Activated T-helper 17 cell treated with anti-CD3 and anti-CD28 coated beads, Interleukin-2, amount 50 U/mL, for 72 hours (primary cell): Measurements from ENCODE around the gene EIF3K. TPM values are rescaled to one million over a fixed set of nuclear protein-coding genes. Genes with fewer than 3 reads are reported as not detected.
"Not testable (repeated sequence)": the region's sequence is repeated elsewhere in the genome, so short reads cannot be mapped to it uniquely, and the experiment has no call there.

ENCODE experiments used
- ATAC-seq: fragments of 150-1000 bp; cut with Tn5 transposase; replicated peaks from 2 replicates; pipeline ENCODE4 v1.10.0; 2021; ENCODE audit warnings: mild to moderate bottlenecking, moderate library complexity
- H3K27ac Mint-ChIP-seq: one replicate; pipeline ENCODE4 v1.8.0; 2022; ENCODE audit warnings: mixed read lengths
- H3K27me3 Mint-ChIP-seq: one replicate; pipeline ENCODE4 v1.8.0; 2022; ENCODE audit warnings: mixed read lengths
- H3K36me3 Mint-ChIP-seq: one replicate; pipeline ENCODE4 v1.8.0; 2022; ENCODE audit warnings: low read depth, mild to moderate bottlenecking, mixed read lengths
- H3K4me1 Mint-ChIP-seq: one replicate; pipeline ENCODE4 v1.8.0; 2022; ENCODE audit warnings: mixed read lengths
- H3K4me3 Mint-ChIP-seq: one replicate; pipeline ENCODE4 v1.8.0; 2022; ENCODE audit warnings: mild to moderate bottlenecking, mixed read lengths
- H3K9me3 Mint-ChIP-seq: one replicate; pipeline ENCODE4 v1.8.0; 2022; ENCODE audit warnings: mixed read lengths
- total RNA-seq, 2 donors: library from RNA; stranded (reverse); gene quantifications; one replicate each; pipeline ENCODE4 v1.2.3, GENCODE V29; 2022

The EIF3K gene, protein sequence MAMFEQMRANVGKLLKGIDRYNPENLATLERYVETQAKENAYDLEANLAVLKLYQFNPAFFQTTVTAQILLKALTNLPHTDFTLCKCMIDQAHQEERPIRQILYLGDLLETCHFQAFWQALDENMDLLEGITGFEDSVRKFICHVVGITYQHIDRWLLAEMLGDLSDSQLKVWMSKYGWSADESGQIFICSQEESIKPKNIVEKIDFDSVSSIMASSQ
- 100 to 1,000 TPM; 172 to 301 TPM for total RNA-seq

DNA sequence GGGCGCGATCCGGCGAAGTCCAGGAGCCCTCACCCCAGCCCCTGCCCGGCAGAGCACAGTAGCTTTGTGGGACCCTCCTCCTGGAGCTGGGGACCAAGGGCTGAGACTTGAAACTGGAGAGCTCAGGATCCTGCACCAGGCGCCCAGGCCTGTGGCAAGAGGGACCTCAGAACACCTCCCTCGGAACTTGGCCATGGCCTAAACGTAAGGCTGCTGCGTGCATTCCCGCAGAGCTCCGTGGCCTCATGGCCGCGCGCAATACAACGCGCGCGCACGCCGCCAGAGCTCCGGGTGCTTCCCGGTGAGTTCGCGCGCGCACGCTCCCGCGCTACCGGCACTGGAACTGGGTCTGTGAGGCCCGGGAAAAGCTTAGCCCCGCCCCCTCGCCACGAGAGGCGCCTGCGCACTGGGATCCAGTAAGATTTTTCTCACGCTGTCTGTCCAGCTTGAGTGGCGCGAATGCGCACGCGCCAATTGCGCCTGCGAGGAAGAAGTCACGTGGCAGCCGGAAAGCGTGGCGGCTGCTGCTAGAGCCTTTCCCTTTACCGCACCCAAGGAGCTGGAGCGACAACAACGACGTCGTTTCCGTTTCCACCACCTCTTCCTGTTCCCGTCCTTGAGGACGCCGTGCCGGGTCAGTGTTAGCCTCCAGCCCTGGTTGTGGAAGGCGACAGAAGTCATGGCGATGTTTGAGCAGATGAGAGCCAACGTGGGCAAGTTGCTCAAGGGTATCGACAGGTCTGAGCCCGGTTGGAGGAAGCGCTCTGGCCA is at the start of gene EIF3K:
Gene EIF3K (plus strand): TSS at position 599 of the 771 bp plus-strand sequence. CDS start 81 bp downstream, at position 680.
- Mint-ChIP-seq H3K36me3 (peaks cover 90% of the 10 kb centered on the region), H3K4me1 (peaks cover 32% of the 10 kb centered on the region)
- peak; percentile 73 for ATAC-seq

DNA sequence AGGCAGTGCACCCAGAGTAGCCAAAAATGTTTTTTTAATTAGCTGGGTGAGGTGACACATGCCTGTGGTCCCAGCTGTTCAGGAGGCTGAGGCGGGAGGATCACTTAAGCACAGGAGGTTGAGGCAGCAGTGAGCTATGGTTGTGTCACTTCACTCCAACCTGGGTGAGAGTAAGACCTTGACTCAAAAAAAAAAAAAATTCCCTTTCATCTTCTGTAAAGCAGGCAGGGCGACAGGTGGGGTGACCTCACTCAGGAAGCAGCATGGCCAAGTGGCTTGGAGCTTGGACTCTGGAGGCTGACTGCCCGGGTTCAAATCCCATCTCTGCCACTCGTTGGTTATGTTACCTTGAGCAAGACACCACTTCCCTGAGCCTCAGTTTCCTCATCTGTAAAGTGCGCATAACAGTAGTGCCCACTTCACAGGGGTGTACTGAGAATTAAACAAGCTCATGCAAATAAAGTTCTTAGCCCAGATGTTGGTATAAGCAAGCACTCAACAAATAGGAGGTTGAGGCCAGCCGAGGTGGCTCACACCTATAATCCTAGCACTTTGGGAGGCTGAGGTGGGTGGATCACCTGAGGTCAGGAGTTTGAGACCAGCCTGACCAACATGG is 49.5 kb upstream of the EIF3K start:
- Mint-ChIP-seq H3K27me3 (peaks cover 3% of the 10 kb centered on the region), H3K27ac (no peak overlapping the region), H3K36me3 (peaks cover 5% of the 10 kb centered on the region), H3K4me3 (no peak overlapping the region), H3K4me1 (no peaks in the 10 kb centered on the region), H3K9me3 (no peaks in the 10 kb centered on the region)
- peak; percentile 71 for ATAC-seq

More for the DNA sequence above, at the start of gene EIF3K:
- H3K9me3 Mint-ChIP-seq: no peaks in the 10 kb centered on the region
- H3K4me3 Mint-ChIP-seq: peak within 1 kb of the TSS; percentile 98
- H3K27ac Mint-ChIP-seq: peak within 1 kb of the TSS; percentile 97
- no peaks in the 10 kb centered on the region for H3K27me3 Mint-ChIP-seq

DNA sequence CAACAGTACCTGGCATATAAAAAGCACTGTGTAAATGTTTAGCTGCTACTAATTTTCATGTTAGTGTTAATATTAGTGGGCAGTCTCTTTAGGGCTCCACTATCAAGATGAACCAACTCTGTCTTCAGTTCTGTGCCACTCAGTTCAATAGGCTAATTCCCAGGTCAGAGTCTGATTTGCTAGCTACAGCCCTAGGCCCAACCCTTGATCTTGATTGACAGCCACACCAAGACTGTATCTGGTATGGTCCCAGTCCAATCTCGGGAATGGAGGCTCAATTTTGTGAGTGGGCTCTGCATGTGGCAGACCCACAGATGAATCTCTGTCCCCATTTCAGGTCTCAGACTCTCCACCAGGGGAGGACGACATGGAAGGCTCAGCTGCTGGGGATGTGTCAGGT is 47.3 kb upstream of the EIF3K start:
- Mint-ChIP-seq H3K36me3 (no peaks in the 10 kb centered on the region), H3K4me3 (no peak overlapping the region), H3K9me3 (no peaks in the 10 kb centered on the region), H3K4me1 (no peaks in the 10 kb centered on the region), H3K27ac (no peak overlapping the region), H3K27me3 (no peaks in the 10 kb centered on the region)
- no peak for ATAC-seq

DNA sequence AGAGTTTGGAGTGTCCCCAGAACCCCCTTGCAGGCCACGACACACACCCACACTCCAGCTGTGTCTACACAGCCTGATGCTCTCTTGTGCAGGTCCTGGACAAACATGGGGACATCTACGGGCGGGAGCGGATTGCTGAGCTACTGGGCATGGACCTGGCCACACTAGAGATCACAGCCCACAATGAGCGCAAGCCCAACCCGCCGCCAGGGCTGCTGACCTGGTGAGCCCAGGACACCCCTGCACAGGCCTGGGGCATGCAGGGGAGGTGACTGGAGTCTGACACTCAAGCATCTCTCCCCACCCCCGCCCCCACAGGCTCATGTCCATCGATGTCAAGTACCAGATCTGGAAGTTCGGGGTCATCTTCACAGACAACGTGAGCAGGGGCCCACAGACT is 41.2 kb upstream of the EIF3K start:
- H3K4me3 Mint-ChIP-seq: no peak overlapping the region
- H3K36me3 Mint-ChIP-seq: peaks cover 5% of the 10 kb centered on the region
- H3K27me3 Mint-ChIP-seq: no peaks in the 10 kb centered on the region
- no peak overlapping the region for H3K27ac Mint-ChIP-seq
- no peaks in the 10 kb centered on the region for H3K9me3 Mint-ChIP-seq
- peaks cover 3% of the 10 kb centered on the region for H3K4me1 Mint-ChIP-seq
- ATAC-seq: no peak

DNA sequence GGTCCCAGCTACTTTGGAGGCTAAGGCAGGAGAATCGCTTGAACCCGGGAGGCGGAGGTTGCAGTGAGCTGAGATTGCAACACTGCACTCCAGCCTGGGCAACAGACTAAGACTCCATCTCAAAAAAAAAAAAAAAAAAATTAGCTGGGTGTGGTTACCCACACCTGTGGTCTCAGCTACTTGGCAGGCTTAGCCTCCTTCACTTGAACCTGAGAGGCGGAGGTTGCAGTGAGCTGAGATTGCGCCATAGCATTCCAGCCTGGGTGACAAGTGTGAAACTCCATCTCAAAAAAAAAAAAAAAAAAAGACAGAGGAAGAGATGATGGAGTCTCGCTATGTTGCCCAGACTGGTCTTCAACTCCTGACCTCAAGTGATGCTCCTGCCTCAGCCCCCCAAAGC is 39.7 kb upstream of the EIF3K start:
- H3K27ac Mint-ChIP-seq, H3K9me3 Mint-ChIP-seq, H3K4me1 Mint-ChIP-seq, H3K36me3 Mint-ChIP-seq, H3K4me3 Mint-ChIP-seq, H3K27me3 Mint-ChIP-seq: not testable (repeated sequence)
- peak; percentile 19 for ATAC-seq

DNA sequence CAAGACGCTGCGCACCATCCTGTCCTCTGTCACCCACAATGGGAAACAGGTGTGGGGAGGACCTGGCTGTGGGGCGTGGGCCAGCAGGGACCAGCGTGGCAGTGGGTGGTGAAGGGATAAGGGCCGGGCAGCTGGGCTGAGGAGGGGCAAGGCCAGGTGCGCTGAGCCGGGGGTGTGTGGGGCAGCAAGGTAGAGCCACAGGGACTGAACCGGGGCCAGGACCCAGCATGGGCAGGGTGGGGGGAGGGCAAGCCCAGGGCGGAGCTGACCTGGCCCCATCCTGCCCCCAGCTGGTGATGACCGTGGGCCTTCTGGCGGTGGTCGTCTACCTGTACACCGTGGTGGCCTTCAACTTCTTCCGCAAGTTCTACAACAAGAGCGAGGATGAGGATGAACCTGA is 38.9 kb upstream of the EIF3K start:
- H3K9me3 Mint-ChIP-seq: no peaks in the 10 kb centered on the region
- peaks cover 8% of the 10 kb centered on the region for H3K4me1 Mint-ChIP-seq
- ATAC-seq: no peak
- H3K4me3 Mint-ChIP-seq: no peak overlapping the region
- H3K27ac Mint-ChIP-seq: no peak overlapping the region
- H3K27me3 Mint-ChIP-seq: no peaks in the 10 kb centered on the region
- H3K36me3 Mint-ChIP-seq: peaks cover 5% of the 10 kb centered on the region

DNA sequence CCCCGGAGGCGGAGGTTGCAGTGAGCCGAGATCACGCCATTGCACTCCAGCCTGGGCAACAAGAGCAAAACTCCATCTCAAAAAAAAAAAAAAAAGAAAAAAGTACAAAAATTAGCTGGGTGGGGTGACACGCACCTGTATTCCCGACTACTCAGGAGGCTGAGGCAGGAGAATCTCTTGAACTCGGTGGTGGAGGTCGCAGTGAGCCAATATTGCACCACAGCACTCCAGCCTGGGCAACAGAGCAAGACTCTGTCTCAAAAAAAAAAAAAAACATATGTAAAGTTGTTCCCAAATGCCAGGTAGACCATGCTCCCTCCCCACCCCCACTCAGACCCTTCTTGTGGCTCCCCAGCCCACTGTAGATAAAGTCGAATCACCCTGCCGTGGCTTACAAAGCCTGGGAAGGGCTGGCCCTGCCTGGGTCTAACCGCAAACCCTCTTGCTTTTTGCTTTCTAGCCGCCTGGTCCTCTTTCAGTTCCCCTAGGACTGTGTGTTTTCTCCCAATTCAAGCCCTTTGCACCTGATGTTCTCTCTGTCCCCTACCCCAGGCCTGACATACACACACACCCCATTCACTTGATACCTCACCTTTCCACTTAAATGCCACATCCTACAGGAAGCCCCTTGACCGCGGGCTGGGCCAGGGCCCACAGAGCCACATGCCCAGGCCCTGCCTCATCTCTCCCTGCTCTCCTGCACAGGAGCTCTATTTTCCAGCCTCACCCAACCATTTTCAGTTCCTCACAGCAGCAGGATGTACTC is 35.6 kb upstream of the EIF3K start:
- Mint-ChIP-seq H3K9me3 (no peaks in the 10 kb centered on the region), H3K36me3 (peaks cover 32% of the 10 kb centered on the region), H3K27ac (peak overlapping the region; percentile 2), H3K4me1 (peaks cover 8% of the 10 kb centered on the region), H3K27me3 (no peaks in the 10 kb centered on the region), H3K4me3 (no peak overlapping the region)
- peak; percentile 35 for ATAC-seq

DNA sequence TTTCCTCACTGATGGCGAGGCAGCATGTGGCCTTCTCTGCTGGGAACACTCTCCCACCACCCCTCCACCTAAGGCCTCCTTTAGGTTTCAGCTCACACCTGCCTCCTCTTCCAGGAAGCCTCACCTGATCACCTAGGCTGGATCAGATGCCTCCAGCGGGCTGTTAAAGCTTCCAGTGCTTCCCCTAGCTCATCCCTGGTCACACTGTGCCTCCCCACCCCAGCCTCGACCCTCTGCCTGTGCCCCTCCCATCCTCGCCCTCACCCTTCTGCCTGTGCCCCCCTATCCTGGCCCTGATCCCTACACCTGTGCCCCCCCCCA is 35.0 kb upstream of the EIF3K start:
- Mint-ChIP-seq H3K27me3 (no peaks in the 10 kb centered on the region), H3K4me3 (no peak overlapping the region), H3K36me3 (peaks cover 37% of the 10 kb centered on the region), H3K9me3 (no peaks in the 10 kb centered on the region), H3K4me1 (peaks cover 8% of the 10 kb centered on the region), H3K27ac (peak overlapping the region; percentile 2)
- ATAC-seq: no peak

DNA sequence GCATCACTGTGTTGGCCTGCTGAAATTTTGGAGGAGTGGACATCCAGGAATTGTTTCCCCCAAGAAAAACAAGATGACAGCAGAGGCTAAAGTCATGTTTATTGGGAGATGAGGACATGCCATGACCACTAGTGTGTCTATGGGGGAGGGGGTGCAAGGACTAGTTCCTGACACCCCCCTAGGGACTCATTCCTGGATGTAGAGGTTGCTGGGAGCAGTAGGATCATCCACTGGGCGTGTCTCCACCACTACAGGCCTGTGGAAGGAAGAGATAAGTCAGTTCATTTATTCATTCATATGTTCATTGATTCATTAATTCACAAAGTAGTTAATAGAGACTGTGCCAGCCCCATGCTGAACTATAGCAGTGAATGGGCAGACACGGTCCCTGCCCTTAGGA is 31.4 kb upstream of the EIF3K start:
- no peaks in the 10 kb centered on the region for H3K9me3 Mint-ChIP-seq
- H3K27me3 Mint-ChIP-seq: no peaks in the 10 kb centered on the region
- no peak for ATAC-seq
- H3K36me3 Mint-ChIP-seq: peaks cover 64% of the 10 kb centered on the region
- H3K4me3 Mint-ChIP-seq: no peak overlapping the region
- H3K27ac Mint-ChIP-seq: peak overlapping the region; percentile 68
- peaks cover 9% of the 10 kb centered on the region for H3K4me1 Mint-ChIP-seq

DNA sequence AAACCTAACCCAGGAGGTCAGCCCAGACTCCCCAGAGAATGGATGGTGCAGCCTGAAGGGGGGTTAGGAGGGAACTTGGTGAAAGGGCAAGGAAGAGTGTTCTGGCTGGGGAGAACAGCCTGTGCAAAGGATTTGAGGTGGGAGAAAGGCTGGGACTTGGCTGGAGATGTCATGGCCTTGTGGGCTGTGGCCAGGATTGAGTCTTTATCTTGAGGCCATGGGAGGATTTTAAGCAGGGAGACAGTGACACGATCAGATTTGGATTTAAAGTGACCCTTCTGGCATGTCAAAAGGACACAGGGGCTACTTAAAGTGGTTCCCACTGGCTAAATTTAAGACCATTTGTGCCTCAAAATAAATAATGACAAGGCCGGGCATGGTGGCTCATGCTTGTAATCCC is 30.9 kb upstream of the EIF3K start:
- ATAC-seq: no peak
- H3K4me3 Mint-ChIP-seq: no peak overlapping the region
- H3K27ac Mint-ChIP-seq: peak overlapping the region; percentile 68
- peaks cover 66% of the 10 kb centered on the region for H3K36me3 Mint-ChIP-seq
- no peaks in the 10 kb centered on the region for H3K9me3 Mint-ChIP-seq
- H3K4me1 Mint-ChIP-seq: peaks cover 9% of the 10 kb centered on the region
- H3K27me3 Mint-ChIP-seq: no peaks in the 10 kb centered on the region

DNA sequence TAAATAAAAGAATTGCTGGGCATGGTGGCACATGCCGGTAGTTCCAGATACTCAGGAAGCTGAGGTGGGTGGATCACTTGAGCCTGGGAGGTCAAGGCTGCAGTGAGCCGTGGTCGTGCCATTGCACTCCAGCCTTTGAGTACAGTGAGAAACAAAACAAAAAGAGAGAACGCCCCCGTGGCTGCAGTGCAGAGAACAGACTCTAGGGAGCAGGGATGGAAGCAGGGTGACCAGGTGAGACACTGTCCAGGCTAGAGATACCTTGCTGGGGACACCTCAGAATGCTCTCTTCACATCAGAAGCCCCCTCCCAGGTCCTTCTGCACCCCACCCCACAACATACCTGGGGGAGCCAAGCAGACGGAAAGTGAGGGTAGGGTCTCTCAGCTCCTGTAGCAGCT is 26.0 kb upstream of the EIF3K start:
- Mint-ChIP-seq H3K4me3 (no peak overlapping the region), H3K4me1 (peaks cover 4% of the 10 kb centered on the region), H3K27me3 (no peaks in the 10 kb centered on the region), H3K9me3 (no peaks in the 10 kb centered on the region), H3K36me3 (peaks cover 93% of the 10 kb centered on the region), H3K27ac (no peak overlapping the region)
- ATAC-seq: no peak

DNA sequence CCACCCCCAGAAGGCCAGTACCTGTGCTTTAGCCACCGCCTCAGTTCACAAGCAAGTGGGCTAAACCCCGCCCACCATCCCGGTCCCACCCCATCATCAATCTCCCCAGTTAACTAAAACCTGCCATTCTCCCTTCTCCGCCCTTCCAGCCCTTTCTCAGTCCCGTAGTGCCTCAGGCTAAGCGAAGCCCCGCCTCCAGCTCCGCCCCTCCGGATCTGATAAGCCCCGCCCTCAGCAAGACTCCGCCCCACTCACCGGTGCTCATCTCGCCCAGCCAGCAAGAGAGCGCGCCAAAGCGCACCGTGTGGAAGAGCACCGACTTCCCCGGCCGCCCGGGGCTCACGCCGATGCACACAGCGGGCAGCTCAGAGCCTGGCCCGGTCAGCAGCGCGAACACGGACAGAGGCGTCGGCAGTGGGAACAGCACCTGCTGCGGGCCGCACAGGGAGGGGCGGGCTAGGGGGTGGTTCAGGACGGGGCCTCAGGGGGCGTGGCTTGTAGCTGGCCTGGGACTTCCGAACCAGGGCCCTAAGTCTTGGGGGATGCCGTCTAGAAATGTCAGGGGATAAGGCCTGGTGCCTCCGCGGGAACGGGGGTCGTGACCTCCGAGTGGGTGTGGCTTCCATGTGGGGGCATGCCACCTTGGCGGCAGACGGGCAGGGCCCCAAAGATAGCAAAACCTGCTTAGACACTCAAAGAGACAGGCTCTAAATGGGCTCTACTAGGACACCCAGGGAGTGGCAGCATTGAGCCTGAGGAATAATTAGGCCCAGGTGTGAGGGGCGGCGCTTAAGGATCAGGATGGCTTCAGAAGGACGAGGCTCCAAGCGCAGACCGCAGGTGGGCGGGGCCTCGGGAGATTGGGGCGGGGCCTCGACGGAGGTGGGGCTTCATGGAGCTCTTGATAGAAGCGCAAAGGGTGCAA is 22.7 kb upstream of the EIF3K start:
- peak; percentile 52 for ATAC-seq
- Mint-ChIP-seq H3K4me1 (peaks cover 5% of the 10 kb centered on the region), H3K36me3 (peaks cover 88% of the 10 kb centered on the region), H3K27ac (no peak overlapping the region), H3K9me3 (no peaks in the 10 kb centered on the region), H3K27me3 (no peaks in the 10 kb centered on the region), H3K4me3 (no peak overlapping the region)

DNA sequence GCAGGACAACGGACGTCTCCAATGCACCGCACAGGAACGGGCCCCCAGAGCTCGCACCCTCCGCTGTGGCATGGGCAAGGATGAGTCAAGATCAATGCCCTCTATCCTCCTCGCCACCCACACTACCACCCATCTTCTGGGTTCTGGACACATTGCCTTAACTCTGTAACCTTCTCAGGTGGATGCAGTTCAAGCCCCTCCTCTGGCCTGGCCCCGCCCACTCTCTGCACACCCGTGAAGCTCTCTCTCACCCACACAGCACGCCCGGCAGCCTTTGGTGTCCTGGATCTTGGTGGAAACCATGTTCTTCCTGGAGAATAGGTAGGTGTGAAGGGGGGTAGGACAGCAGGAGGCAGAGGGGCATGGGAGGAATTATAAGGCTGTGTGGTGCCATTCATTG is 21.9 kb upstream of the EIF3K start:
- Mint-ChIP-seq H3K27me3 (no peaks in the 10 kb centered on the region), H3K4me1 (peaks cover 5% of the 10 kb centered on the region), H3K9me3 (no peaks in the 10 kb centered on the region), H3K4me3 (no peak overlapping the region), H3K36me3 (peaks cover 88% of the 10 kb centered on the region), H3K27ac (no peak overlapping the region)
- no peak for ATAC-seq

DNA sequence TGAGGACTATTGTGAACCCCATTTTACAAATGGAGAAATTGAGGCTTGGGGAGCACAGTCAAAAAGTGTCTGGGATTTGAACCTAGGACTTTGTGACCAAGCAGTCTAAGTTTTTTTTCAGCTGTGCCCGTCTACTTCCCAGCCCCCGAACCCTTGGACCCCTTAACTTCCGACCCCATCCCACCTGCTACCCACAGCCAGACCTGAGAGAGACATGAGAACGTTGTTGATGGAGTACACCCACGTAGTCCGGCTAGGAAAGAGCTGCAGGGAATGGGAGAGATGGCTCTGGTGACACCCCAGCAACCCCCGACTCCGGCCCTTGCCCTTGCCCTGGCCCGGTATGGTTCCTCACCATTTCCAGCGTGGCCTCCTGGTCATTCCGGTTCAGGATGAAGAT is 19.3 kb upstream of the EIF3K start:
- H3K27me3 Mint-ChIP-seq: no peaks in the 10 kb centered on the region
- no peaks in the 10 kb centered on the region for H3K9me3 Mint-ChIP-seq
- H3K4me1 Mint-ChIP-seq: peaks cover 5% of the 10 kb centered on the region
- peaks cover 78% of the 10 kb centered on the region for H3K36me3 Mint-ChIP-seq
- no peak for ATAC-seq
- H3K27ac Mint-ChIP-seq: peak overlapping the region; percentile 5
- no peak overlapping the region for H3K4me3 Mint-ChIP-seq
